Measurements from ENCODE around the gene ZNF181.

ZNF181 gene

DNA sequence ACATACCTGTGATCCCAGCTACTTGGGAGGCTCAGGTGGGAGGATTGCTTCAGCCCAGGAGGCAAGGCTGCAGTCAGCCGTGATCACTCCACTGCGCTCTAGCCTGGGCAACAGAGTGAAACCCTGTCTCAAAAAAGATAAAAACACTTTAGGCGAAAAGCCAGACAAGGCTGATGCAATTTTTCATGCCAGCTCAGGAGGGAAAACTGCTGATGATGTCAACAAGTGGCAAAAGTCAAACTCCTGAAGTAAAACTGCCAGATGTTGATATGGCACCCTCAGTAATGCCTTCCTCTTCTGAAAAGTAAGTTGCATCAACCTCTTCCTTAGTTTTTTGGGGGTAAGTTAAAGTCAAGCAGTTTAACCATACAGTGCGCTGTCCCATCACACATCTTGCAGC lies 23.4 kb downstream of the ZNF181 start:
- no peak for DNase-seq (ENCODE audit: low read depth in 2 of 2)

DNA sequence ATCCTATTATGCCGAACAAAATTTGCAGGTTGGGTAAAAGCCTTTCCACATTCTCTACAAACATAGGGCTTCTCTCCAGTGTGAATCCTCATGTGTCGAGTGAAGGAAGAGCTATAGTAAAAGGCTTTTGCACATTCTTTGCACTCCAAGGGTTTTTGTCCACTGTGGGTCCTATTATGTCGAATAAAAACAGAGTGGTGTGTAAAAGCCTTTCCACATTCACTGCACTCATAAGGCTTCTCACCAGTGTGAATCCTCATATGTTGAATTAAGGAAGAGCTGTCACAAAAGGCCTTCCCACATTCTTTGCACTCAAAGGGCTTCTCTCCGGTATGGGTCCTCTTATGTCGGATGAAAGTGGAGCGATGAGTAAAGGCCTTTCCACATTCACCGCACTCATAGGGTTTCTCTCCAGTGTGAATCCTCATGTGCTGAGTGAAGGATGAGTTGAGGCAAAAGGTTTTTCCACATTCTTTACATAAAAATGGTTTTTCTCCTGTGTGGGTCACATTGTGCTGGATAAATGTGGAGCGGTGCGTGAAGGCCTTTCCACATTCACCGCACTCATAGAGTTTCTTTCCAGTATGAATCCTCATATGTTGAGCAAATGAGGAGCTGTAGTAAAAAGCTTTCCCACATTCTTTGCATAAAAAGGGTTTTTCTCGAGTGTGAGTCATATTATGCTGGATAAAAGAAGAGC lies 25.3 kb downstream of the ZNF181 start:
- DNase-seq (ENCODE audit: low read depth in 2 of 2), result no peak

DNA sequence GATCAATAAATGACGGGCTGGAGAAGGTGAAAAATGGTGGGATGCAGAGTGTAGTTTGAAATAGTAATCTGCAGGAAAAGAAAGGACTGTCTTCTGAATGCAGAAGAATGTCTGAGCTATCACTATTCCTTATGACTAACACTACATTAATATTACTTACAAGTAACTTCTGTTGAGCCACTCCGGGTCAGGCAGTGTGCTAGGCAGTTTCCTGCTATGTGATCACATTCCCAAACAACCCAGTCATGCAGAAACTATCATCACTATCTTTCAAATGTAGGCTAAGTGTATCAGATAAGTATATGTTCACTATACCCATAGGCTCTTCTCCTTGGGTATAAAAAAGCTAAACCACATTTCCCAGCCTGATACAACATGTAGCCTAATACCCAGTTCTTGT lies 32.3 kb downstream of the ZNF181 start:
- no peak for DNase-seq (ENCODE audit: low read depth in 2 of 2)

DNA sequence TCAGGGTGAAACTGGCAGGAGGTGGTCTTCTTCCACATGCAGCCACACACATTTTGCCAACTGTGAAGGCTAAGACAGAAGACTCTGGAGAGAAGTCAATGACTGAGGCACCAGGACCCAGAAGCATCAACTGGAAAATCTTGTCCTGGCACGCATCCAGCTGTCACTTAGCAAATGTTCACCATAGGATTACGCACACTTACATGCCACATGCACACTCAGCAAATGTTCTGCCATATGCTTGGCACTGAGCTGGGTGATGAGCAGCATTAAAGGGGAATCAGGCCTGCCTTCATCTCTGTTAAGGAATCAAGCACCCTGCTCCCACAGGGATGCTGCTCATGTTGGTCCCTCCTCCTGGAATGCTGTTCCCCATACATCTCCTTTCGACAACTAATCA lies 33.9 kb downstream of the ZNF181 start:
- no peak for DNase-seq (ENCODE audit: low read depth in 2 of 2)

DNA sequence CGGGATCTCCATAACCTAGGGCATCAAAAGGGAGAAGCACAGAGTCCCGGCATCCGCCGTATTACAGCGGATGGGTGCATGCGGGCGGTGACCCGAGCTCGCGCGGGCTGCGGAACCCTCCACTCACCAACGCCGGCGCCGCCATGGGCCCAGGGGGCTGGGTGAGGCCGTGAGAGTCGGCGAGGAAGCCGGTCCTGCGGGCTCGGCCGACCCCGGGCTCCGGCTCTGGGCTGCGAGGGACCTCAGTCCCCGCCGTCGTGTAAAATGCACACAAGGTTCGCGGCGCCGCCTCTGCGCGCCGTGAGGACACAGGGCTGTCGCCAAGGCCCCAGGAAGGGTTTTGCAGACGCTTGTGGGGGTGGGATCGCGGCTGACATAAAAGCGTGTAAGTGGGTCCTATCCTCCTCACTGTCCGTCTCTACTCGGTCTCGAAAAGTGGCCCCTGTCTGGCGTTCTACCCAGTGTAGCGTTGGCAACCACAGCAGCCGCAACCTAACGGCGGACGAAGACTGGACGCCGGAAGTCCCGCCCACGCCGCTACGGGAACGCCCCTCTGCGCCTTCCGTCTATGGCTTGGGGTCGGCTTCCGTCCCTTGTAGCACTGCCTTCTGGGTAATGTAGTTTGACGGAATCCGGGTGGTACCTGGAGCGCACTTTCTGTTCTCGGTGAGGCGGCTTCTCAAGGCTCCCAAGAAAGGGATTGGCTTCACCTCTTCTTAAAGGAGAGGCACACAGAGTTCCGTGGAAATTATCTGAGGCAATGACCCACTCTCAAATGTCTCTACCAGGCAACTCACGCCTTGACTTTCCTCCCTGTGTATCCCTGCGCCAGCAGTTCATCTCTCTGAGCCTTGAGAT lies 38.9 kb downstream of the ZNF181 start, which contains the start of gene ZNF599:
ZNF599 (minus strand) TSS at position 519 of the 858 bp plus-strand sequence; CDS start at position 145, 374 bp downstream.
- peak; percentile 74 to 86 for DNase-seq (ENCODE audit: low read depth in 2 of 2)

DNA sequence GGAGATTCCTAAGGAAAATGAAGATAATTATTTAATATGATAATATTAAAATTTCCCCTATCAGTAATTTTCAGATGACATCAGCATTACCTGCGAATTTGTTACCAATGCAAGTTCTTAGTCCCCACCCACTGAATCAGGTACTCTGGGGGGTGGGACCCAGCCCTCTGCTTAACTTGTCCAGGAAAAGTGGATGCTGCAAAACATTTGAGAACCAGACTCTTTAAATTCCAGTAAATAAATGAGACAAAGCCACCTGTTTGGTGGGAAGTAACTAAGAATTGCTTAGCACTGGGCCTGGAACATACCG lies 39.5 kb downstream of the ZNF181 start:
- no peak for DNase-seq (ENCODE audit: low read depth in 2 of 2)

DNA sequence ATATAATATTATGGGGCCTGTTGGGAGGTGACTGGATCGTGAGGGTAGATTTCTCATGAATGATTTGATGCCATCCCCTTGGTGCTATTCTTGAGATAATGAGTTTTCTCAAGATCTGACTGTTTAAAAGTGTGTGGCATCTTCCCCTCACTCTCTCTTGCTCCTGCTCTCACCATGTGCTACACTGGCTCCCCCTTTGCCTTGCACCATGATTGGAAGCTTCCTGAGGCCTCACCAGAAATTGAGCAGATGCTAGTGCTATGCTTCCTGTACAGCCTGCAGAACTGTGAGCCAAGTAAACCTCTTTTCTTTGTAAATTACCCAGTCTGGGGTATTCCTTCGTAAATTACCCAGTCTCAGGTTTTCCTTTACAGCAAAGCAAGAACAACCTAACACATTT lies 40.8 kb downstream of the ZNF181 start:
- DNase-seq (ENCODE audit: low read depth in 2 of 2), result no peak

DNA sequence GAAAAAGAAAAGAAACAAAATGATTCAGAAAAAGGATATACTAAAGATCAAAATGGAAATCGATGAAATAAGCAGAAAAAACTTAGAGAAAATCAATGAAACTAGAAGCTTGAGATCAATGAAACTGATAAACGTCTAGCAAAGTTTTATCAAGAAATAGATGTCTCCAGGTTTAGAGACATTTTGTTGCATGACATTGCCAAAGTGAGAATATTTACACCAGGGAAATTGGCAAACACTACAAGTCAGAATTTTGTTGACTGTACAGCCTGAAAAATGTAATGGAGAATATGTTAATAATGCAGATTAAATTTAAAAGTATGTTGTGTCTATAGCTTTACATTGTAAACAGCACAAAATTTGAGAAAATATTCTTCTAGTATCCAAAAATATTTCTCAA lies 44.3 kb downstream of the ZNF181 start:
- DNase-seq (ENCODE audit: low read depth in 2 of 2), result no peak

DNA sequence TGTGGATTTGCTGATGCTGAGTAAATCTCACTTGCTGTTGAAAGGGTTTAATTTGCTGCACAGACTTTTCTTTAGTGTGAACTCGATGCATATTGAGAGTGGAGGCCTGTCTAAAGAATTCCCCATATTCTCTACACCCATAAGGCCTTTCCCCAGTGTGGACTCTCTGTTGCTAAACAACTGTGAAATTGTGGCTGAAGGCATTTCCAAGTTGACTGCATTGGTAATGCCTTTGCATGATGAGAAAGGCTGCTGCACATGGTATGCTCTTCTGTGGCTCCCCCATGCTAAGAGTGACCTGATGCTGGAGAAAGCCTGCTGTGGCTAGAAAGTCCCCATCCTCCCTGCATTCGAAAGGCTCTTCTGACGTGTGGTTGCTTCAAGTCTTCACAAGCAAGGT lies 45.6 kb downstream of the ZNF181 start:
- DNase-seq (ENCODE audit: low read depth in 2 of 2), result no peak

DNA sequence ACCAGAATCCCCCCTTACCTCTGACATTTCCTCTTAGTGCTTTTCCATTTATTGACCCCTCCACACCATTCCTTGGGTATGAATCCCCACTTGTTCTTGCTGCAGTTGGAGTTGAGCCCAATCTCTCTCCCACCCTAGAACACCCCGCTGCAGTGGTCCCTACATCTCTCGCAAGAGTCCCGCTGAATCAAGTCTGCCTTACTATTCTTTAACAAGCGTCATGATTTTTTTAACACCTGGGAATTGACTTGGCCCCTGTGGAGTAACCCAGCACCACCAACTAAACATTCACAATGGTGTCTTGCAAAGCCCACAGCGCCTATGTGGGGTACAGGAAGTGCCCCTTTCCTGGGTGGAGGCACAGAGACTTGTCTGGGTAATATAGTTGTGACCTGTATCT lies 52.2 kb downstream of the ZNF181 start:
- DNase-seq (ENCODE audit: low read depth in 2 of 2), result no peak

DNA sequence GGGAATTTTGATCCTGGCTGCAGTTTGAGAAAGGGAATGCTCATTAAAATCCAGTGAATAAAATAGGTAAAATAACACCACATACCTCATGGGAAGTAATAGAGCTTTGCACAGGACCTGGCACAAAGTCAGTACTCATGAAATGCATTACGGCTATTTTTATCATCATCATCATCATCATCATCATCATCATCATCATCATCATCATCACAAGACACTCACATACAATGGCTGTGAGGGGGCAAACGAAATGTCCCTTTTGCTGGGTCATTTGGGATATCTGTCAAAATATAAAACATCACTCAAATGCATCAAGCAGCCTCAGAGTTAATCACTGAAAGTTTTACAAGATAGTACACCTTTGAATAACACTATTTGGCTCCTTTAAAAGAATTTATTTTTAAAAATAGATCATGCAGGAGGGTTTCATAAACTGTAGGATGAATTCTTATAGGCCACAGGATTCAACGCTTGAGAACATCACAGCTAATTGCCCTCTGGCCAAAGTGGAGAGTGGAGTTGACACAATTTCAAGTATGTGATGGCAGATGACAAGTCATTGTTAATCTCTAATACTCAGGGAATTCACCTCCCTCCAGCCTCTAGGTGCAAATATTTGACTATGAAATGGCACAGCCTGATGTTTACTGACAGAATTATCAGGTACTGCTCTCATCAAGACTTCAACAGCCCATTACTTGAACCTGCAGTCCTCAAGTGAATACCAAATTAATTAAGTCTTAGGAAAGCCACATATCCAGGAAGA lies 53.2 kb downstream of the ZNF181 start:
- DNase-seq (ENCODE audit: low read depth in 2 of 2), result no peak

DNA sequence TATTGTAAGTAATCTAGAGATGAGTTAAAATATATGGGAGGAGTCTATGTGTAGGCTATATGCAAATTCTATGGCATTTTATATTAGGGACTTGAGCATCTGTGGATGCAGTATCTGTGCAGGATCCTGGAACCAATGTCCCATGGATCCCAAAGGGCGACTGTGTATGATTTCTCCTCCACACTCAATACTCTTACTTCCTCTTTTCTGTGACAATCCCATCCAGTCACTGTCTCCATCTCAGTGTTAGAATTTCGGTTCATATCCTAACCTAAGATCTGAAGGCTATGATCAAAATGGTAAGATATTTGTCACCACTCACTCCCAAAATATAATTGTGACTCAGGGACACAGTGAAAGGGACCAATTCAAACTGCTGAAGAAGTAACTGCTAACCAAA lies 54.0 kb downstream of the ZNF181 start:
- no peak for DNase-seq (ENCODE audit: low read depth in 2 of 2)

DNA sequence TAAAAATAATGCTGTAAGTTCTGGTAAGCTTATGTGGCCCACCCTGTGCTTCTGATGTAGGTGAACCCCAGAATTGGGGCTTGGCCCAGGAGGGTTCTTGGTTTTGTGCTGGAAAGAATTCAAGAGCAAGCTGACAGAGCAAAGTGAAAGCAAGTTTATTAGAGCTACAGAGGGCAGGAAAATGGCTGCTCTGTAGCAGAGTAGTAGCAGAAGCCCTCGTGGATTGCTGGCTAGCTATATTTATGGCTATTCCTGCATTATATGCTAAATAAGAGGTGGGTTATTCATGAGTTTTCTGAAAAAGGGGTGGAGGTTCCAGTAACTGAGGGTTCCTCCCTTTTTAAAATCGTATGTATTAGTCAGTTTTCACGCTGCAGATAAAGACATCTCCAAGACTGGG lies 59.5 kb downstream of the ZNF181 start:
- no peak for DNase-seq (ENCODE audit: low read depth in 2 of 2)

DNA sequence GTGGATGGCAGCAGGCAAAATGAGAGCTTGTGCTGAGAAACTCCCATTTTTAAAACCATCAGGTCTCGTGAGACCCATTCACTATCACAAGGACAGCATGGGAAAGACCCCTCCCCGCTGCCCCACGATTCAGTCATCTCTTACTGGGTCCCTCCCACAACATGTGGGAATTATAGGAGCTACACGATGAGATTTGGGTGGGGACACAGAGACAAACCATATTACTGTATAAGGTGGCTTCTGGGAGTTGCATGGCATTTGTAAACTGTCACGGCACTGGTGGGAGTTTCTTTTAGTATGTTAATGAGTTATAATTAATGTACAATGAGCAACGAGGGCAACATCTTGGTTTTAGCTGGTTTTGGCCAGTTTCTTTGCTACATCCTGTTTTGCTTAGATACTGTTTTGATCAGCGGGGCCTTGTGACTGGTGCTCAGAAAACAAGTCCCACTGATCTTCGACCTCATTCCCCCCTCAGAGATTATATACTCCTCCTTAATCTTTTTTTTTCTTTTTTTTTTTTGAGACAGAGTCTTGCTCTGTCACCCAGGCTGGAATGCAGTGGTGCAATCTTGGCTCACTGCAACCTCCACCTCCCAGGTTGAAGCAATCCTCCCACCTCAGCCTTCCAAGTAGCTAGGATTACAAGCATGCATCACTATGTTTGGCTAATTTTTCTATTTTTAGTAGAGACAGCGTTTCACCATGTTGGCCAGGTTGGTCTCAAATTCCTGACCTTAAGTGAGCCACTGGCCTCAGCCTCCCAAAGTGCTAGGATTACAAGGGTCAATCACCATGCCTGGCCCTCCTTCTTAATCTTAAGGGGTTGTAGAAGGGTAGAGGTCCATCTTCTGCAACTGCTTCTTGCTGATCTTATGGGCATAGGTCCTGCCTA lies 60.3 kb downstream of the ZNF181 start:
- DNase-seq (ENCODE audit: low read depth in 2 of 2), result no peak
